Activated T-cell treated with anti-CD3 and anti-CD28 coated beads for 48 hours (primary cell): Measurements from ENCODE around the gene RAB27A.
A peak's percentile ranks its signal among the peaks of the same experiment; 100 is the strongest.

Source experiments
- DNase-seq: peaks from one replicate; pipeline ENCODE4 v3.0.0-alpha.2; 2020; ENCODE audit warnings: low read depth

Gene RAB27A

GRCh38 chr15:55222588-55222987, 67.0 kb downstream of the RAB27A start:
- DNase-seq = no peak

DNA sequence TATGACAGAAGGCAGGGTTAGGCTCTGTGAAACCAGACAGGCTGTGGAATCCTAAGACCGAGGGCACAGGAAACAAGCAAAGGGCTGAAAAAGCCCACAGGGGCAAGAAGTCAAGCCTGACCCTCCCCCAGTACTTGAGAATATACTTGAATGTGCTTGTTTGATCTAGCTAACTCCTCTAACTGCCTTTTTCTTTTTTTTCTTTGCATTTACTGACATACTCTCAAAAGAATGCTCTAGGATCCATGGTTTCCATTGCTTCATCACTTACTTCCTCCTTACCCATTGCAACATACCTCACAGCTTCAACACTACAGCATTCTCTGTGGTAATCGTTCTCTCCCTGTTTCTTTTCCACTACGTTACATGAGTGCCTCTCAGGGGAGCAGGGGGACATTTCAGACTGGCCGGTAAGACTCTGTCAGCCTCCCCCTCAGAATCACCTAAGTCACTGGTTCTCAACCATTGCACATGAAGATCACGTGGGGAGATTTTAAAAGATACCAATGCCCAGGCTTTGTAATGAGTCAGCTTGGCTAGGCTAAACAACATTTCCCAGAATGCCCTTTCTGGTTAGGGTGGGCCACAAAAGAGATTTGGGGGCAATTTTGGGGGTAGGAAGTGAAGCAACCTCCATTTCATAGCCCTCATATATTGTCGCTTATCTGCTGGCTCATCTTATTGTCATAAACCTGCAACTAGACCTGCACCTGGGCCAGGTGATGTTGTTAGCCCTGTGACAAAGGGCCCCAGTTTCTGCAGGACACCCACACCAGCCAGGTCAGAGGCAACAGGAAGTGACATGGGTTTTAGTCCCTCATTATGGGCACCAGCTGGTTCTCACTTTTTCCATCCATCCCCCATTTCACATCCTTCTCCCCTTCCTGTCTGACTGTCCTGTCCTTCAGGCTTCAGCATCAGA, 68.3 kb downstream of the RAB27A start:
- DNase-seq = peak; percentile 34

- DNase-seq = no peak
Observed at GRCh38 chr15:55220606-55221005, 69.0 kb downstream of the RAB27A start.

DNA sequence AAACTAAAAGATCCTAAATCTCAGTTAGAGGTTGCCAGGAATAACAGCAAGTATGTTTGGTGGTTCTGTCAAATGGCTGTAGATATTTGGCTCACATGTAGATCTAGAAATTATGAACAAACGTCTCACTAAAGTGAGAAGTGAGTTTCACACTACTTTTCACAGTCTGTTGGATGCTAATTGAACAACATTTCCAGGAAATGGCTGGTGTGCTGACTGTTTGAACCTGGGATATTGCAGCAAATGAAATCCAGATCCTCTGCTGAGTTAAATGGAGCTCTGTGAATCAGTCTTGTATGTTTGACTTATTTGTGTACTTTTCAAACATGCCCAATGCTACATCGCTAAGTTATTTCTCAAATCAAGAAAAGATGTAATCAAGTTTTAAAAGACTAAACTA, 71.6 kb downstream of the RAB27A start:
- no peak for DNase-seq

- DNase-seq = no peak
Observed at GRCh38 chr15:55204464-55204863, 85.1 kb downstream of the RAB27A start.

DNA sequence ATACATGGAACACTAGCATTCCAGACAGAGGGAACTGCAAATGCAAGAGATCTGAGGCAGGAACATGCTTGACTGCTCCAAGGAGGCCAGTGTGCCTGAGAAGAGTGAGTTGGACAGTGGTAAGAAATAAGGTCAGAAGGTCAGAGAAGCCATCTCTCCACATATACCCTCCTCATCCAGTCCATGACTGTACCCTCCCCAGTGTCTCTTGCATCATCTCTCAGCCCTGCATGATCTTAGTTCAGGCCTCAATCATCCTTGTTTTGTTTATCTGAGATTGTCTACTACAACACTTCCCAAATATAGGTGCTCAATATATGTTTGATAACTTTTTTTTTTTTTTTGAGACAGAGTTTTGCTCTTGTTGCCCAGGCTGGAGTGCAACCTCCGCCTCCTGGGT, 87.4 kb downstream of the RAB27A start:
- DNase-seq = no peak

DNA sequence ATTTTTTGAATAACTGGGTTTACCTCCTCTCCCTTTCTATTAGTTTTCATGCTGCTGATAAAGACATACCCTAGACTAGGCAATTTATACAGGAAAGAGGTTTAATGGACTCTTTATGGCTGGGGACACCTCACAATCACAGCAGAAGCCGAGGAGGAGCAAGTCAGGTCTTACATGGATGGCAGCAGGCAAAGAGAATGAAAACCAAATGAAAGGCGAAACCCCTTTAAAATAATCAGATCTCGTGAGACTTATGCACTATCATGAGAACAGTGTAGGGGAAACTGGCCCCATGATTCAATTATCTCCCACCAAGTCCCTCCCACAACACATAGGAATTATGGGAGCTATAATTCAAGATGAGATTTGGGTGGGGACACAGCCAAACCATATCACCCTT, 90.9 kb downstream of the RAB27A start:
- DNase-seq = no peak

- DNase-seq = no peak
Observed at GRCh38 chr15:55197719-55198118, 91.9 kb downstream of the RAB27A start.

GRCh38 chr15:55197362-55197705, 92.3 kb downstream of the RAB27A start:
- DNase-seq = no peak

DNA sequence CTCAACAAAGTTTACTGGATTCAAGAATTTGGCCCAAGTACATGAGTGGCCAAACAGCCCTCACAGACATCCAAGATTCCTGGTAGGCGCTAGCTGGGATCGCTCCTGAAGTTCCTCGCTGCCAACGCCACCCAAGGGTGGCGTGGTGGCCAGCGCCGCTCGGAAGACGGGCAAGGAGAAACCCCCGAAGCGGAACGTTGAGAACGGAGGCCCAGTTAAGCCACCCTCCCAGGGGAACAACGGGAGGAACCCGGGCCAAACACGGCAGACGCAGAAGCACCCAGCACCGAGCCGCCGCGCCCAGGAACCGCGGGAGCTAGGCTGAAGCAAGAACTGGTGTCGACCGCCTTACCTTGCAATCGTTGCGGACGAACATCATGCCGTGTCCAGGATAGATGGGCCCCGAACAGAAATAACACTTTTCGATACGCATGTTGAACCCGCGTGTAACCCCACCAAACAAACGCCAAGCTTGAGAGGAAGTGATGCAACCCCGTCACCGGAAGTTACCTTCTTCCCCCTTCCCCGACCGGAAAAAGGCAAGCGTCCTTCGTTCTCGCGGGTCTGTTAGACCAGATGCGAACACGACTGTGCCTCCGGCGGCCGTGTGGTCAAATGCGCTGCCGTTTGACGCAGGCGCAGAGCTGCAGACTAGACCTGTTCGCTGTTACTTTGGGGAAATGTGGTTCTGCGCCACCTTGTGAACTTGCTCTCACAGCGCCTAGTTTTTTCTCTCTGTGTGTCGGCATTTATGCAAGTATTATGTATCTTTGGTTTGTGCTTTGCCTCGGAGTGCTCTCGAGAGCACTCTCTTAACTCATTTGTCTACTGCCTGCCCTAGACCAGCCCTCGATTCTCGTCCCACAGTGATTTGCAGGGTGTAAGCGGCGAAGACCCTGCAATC, 92.9 kb downstream of the RAB27A start, which contains the start of gene RSL24D1:
TSS of gene RSL24D1 (minus strand) at position 484 of the 904 bp plus-strand sequence. CDS start at position 433, 51 bp downstream.
- DNase-seq = peak; percentile 92

- no peak for DNase-seq
Observed at GRCh38 chr15:55195996-55196395, 93.6 kb downstream of the RAB27A start.

GRCh38 chr15:55194256-55194655, 95.4 kb downstream of the RAB27A start:
- no peak for DNase-seq

- DNase-seq = no peak
Observed at GRCh38 chr15:55186331-55186730, 103.3 kb downstream of the RAB27A start.

- DNase-seq = no peak
Observed at GRCh38 chr15:55183679-55184078, 105.9 kb downstream of the RAB27A start.

GRCh38 chr15:55179141-55179540, 110.5 kb downstream of the RAB27A start:
- DNase-seq = no peak

- DNase-seq = no peak
Observed at GRCh38 chr15:55170361-55170760, 119.3 kb downstream of the RAB27A start.

GRCh38 chr15:55168350-55168974, 121.2 kb downstream of the RAB27A start:
- peak; percentile 42 for DNase-seq

GRCh38 chr15:55164284-55164683, 125.3 kb downstream of the RAB27A start:
- DNase-seq = no peak
